Neural cell (in vitro differentiated cells): Measurements from ENCODE around the gene RPS6KC1. TPM values are rescaled to one million over a fixed set of nuclear protein-coding genes. Genes with fewer than 3 reads are reported as not detected.

Experiments used
- H2AFZ ChIP-seq: fragments of 200-600, 300-800 bp; sonication (generic), shearing (Covaris generic); 2 replicates; pipeline ENCODE4 v1.6.0; 2014; ENCODE audit warnings: low read depth, mild to moderate bottlenecking, antibody characterized with exemption, low read length, moderate library complexity
- H3F3A ChIP-seq: fragments of 200-600 bp; shearing (Covaris generic); 2 replicates; pipeline ENCODE4 v1.6.1; 2016; ENCODE audit warnings: mild to moderate bottlenecking, moderate library complexity, mixed read lengths, antibody characterized with exemption, low read length; ENCODE audit not compliant: insufficient read depth, poor library complexity, severe bottlenecking
- H3K27ac ChIP-seq: fragments of 200-600, 300-800 bp; sonication (generic), shearing (Covaris generic); 2 replicates; pipeline ENCODE4 v1.5.1; 2014; ENCODE audit warnings: mild to moderate bottlenecking, low read length, moderate library complexity
- H3K27me3 ChIP-seq: fragments of 300-800, 200-600 bp; sonication (generic), shearing (Covaris generic); 2 replicates; pipeline ENCODE4 v1.6.0; 2014; ENCODE audit warnings: mild to moderate bottlenecking, low read depth, low read length, moderate library complexity; ENCODE audit not compliant: insufficient read depth
- H3K36me3 ChIP-seq: fragments of 300-800, 200-600 bp; sonication (generic), shearing (Covaris generic); 2 replicates; pipeline ENCODE4 v1.5.1; 2014; ENCODE audit warnings: mild to moderate bottlenecking, antibody characterized with exemption, low read length, moderate library complexity; ENCODE audit not compliant: insufficient read depth
- H3K4me2 ChIP-seq: fragments of 300-800, 200-600 bp; sonication (generic), shearing (Covaris generic); 2 replicates; pipeline ENCODE4 v1.6.0; 2014; ENCODE audit warnings: mild to moderate bottlenecking, low read length
- H3K4me3 ChIP-seq: fragments of 300-800, 200-600 bp; sonication (generic), shearing (Covaris generic); 2 replicates; pipeline ENCODE4 v1.5.1; 2014; ENCODE audit warnings: mild to moderate bottlenecking, low read length, moderate library complexity
- H3K79me2 ChIP-seq: fragments of 200-600 bp; shearing (Covaris generic); replicated peaks from 2 replicates; pipeline ENCODE4 v1.6.0; 2014; ENCODE audit warnings: mild to moderate bottlenecking, low read length, moderate library complexity; ENCODE audit not compliant: insufficient read depth
- H3K9ac ChIP-seq: fragments of 300-800, 200-600 bp; sonication (generic), shearing (Covaris generic); 2 replicates; pipeline ENCODE4 v1.6.1; 2016; ENCODE audit warnings: mild to moderate bottlenecking, low read length, mixed read lengths
- H3K9me2 ChIP-seq: fragments of 200-600 bp; shearing (Covaris generic); 2 replicates; pipeline ENCODE4 v1.6.1; 2016; ENCODE audit warnings: mild to moderate bottlenecking, low read length, mixed read lengths; ENCODE audit not compliant: insufficient read depth
- H3K9me3 ChIP-seq: fragments of 200-600, 300-800 bp; sonication (generic), shearing (Covaris generic); 2 replicates; pipeline ENCODE4 v1.6.1; 2016; ENCODE audit warnings: mild to moderate bottlenecking, mixed run types, low read length, moderate library complexity, mixed read lengths
- H4K20me1 ChIP-seq: fragments of 200-600 bp; shearing (Covaris generic); 2 replicates; pipeline ENCODE4 v1.6.1; 2016; ENCODE audit warnings: mild to moderate bottlenecking, mixed run types; ENCODE audit not compliant: insufficient read depth
- EP300 ChIP-seq: fragments of 450-650 bp; conservative IDR thresholded peaks from 2 replicates; pipeline ENCODE4 v1.6.1; 2014; ENCODE audit warnings: antibody characterized with exemption, mild to moderate bottlenecking, moderate library complexity; ENCODE audit not compliant: poor library complexity, severe bottlenecking
- EZH2 ChIP-seq: fragments of 200-600, 300-800 bp; shearing (Covaris generic), sonication (generic); IDR thresholded peaks from 2 replicates; pipeline ENCODE4 v1.6.1; 2014; ENCODE audit warnings: antibody characterized with exemption, low read length, borderline replicate concordance, mild to moderate bottlenecking; ENCODE audit not compliant: insufficient read depth, poor library complexity, severe bottlenecking
- MXI1 ChIP-seq: fragments of 450-650 bp; conservative IDR thresholded peaks from 2 replicates; pipeline ENCODE4 v1.6.1; 2014; ENCODE audit warnings: antibody characterized with exemption, mild to moderate bottlenecking; ENCODE audit not compliant: poor library complexity, severe bottlenecking
- POLR2AphosphoS5 ChIP-seq: IDR thresholded peaks from 2 replicates; pipeline ENCODE4 v1.6.1; 2012
- RAD21 ChIP-seq: fragments of 450-650 bp; conservative IDR thresholded peaks from 2 replicates; pipeline ENCODE4 v1.6.1; 2014; ENCODE audit warnings: antibody characterized with exemption, mild to moderate bottlenecking, moderate library complexity
- SMC3 ChIP-seq: fragments of 450-650 bp; conservative IDR thresholded peaks from 2 replicates; pipeline ENCODE4 v1.6.1; 2014; ENCODE audit warnings: antibody characterized with exemption, mild to moderate bottlenecking, moderate library complexity; ENCODE audit not compliant: poor library complexity
- TAF1 ChIP-seq: IDR thresholded peaks from 2 replicates; pipeline ENCODE4 v1.6.1; 2012; ENCODE audit warnings: low read depth
- polyA plus RNA-seq: library from polyadenylated mRNA; depleted of rRNA; stranded (reverse); fragments of >200 nt; gene quantifications from 2 replicates; pipeline ENCODE4 v1.2.3, GENCODE V29; 2014
- TF ChIP-seq, protein P1 (sequence below): fragments of 450-650 bp; IDR thresholded peaks from 2 replicates; pipeline ENCODE4 v1.5.1; 2014; ENCODE audit warnings: antibody characterized with exemption, mild to moderate bottlenecking, moderate library complexity; ENCODE audit not compliant: poor library complexity, severe bottlenecking
- TF ChIP-seq, protein P2 (sequence below): IDR thresholded peaks from 2 replicates; pipeline ENCODE4 v1.6.1; 2012; ENCODE audit warnings: borderline replicate concordance

The RPS6KC1 gene
- polyA plus RNA-seq, 1 donor from 2014 or later, result 28.1 TPM

DNA sequence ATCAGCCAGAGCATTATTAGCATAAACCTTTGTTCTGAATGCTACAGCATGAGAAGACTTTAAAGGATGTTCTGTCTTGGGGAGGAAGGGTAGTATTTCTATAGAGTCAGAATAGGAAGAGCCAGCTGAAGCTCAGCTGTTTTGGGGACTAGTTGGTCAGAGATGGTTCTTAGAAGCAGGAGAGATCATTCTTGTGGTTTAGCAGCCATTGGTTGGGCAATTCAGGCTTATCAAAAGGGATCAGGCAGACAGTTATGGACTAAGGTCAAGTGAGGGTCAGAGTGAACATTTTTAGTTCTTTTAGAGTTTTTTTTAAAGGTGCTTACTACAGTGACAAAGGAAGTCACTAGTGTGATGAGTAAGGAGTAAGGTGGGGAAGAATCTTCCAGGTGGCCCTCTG, 245.5 kb downstream of the RPS6KC1 start:
- Histone ChIP-seq H3K27ac (no peak overlapping the region), H3K4me2 (no peak overlapping the region), H3K4me3 (no peak overlapping the region), H3K79me2 (no peaks in the 10 kb centered on the region), H3K27me3 (no peaks in the 10 kb centered on the region), H3K9ac (no peak overlapping the region), H3K9me3 (peaks cover 4% of the 10 kb centered on the region), H2AFZ (no peak overlapping the region), H3K9me2 (no peaks in the 10 kb centered on the region), H3K36me3 (no peaks in the 10 kb centered on the region), H4K20me1 (no peaks in the 10 kb centered on the region), H3F3A (no peaks in the 10 kb centered on the region)
- TF ChIP-seq MXI1, result no peak
- no peak for TF ChIP-seq TAF1
- TF ChIP-seq, protein P1, sequence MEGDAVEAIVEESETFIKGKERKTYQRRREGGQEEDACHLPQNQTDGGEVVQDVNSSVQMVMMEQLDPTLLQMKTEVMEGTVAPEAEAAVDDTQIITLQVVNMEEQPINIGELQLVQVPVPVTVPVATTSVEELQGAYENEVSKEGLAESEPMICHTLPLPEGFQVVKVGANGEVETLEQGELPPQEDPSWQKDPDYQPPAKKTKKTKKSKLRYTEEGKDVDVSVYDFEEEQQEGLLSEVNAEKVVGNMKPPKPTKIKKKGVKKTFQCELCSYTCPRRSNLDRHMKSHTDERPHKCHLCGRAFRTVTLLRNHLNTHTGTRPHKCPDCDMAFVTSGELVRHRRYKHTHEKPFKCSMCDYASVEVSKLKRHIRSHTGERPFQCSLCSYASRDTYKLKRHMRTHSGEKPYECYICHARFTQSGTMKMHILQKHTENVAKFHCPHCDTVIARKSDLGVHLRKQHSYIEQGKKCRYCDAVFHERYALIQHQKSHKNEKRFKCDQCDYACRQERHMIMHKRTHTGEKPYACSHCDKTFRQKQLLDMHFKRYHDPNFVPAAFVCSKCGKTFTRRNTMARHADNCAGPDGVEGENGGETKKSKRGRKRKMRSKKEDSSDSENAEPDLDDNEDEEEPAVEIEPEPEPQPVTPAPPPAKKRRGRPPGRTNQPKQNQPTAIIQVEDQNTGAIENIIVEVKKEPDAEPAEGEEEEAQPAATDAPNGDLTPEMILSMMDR, result no peak
- TF ChIP-seq POLR2AphosphoS5, result no peak
- TF ChIP-seq, protein P2, sequence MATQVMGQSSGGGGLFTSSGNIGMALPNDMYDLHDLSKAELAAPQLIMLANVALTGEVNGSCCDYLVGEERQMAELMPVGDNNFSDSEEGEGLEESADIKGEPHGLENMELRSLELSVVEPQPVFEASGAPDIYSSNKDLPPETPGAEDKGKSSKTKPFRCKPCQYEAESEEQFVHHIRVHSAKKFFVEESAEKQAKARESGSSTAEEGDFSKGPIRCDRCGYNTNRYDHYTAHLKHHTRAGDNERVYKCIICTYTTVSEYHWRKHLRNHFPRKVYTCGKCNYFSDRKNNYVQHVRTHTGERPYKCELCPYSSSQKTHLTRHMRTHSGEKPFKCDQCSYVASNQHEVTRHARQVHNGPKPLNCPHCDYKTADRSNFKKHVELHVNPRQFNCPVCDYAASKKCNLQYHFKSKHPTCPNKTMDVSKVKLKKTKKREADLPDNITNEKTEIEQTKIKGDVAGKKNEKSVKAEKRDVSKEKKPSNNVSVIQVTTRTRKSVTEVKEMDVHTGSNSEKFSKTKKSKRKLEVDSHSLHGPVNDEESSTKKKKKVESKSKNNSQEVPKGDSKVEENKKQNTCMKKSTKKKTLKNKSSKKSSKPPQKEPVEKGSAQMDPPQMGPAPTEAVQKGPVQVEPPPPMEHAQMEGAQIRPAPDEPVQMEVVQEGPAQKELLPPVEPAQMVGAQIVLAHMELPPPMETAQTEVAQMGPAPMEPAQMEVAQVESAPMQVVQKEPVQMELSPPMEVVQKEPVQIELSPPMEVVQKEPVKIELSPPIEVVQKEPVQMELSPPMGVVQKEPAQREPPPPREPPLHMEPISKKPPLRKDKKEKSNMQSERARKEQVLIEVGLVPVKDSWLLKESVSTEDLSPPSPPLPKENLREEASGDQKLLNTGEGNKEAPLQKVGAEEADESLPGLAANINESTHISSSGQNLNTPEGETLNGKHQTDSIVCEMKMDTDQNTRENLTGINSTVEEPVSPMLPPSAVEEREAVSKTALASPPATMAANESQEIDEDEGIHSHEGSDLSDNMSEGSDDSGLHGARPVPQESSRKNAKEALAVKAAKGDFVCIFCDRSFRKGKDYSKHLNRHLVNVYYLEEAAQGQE, result no peak
- no peak for TF ChIP-seq EP300
- TF ChIP-seq EZH2, result no peak
- no peak for TF ChIP-seq SMC3
- TF ChIP-seq RAD21, result no peak

DNA sequence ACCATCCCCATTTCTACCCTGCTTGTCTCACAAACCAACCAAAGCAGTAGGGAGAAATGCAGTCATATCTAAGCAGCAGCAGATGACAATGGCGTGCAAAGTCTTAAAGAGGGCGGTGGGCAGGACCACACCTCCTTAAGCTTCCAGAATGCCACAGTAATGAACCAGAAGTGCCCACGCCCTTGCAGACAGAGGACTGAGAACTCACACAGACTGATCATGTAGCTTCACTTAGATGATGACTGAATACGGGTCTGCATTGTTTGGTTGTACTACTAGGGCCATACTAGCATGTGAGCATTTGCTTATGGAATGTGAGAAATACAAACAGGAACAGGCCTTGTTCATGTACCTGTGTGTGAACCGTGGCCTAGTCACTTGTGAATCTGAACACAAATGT, 246.0 kb downstream of the RPS6KC1 start:
- no peak overlapping the region for H2AFZ ChIP-seq
- H3K9me3 ChIP-seq, result peaks cover 4% of the 10 kb centered on the region
- TF ChIP-seq MXI1 (no peak), RAD21 (no peak), POLR2AphosphoS5 (no peak), TAF1 (no peak), SMC3 (no peak), EP300 (no peak), EZH2 (no peak)
- TF ChIP-seq, protein P1, result no peak
- TF ChIP-seq, protein P2, result no peak
- H3K27me3 ChIP-seq, result no peaks in the 10 kb centered on the region
- H4K20me1 ChIP-seq, result no peaks in the 10 kb centered on the region
- H3K36me3 ChIP-seq, result no peaks in the 10 kb centered on the region
- H3K9ac ChIP-seq, result no peak overlapping the region
- no peaks in the 10 kb centered on the region for H3K9me2 ChIP-seq
- no peak overlapping the region for H3K4me3 ChIP-seq
- H3K4me2 ChIP-seq, result no peak overlapping the region
- no peak overlapping the region for H3K27ac ChIP-seq
- H3K79me2 ChIP-seq, result no peaks in the 10 kb centered on the region
- no peaks in the 10 kb centered on the region for H3F3A ChIP-seq
